HCT116 (cell line): ENCODE measurements around the gene CCDC92. TPM values are rescaled to one million over a fixed set of nuclear protein-coding genes. Genes with fewer than 3 reads are reported as not detected.

ENCODE experiments used
- ATAC-seq: fragments of 200-7000 bp; cut with Tn5 transposase; 2 replicates; pipeline ENCODE4 v1.9.1; 2020; ENCODE audit warnings: mild to moderate bottlenecking, moderate library complexity
- BruUV-seq: library from RNA; stranded (reverse); fragments of 400-500 nt; replicated peaks from 2 replicates; lab custom pipeline; 2021; lab: Mats Ljungman, UMichigan
- CTCF ChIA-PET: fragments of 300-600 bp; sonication (Branson Sonifier 250); formaldehyde crosslinking; loops from one replicate; lab custom pipeline; 2021; ENCODE audit warnings: antibody characterized with exemption; lab: Charles Lee
- POLR2A ChIA-PET: fragments of 300-600, 350-600 bp; sonication (Branson Sonifier 250); formaldehyde crosslinking; loops from one replicate; lab custom pipeline; 2021; ENCODE audit warnings: antibody characterized with exemption; lab: Charles Lee
- RAD21 ChIA-PET, 2 experiments: fragments of 300-600 bp; sonication (Branson Sonifier 250); formaldehyde crosslinking; loops; one replicate each; lab custom pipeline; 2023; ENCODE audit warnings: low total read pairs in 2 of 2; ENCODE audit not compliant: uncharacterized antibody in 2 of 2, unreplicated experiment in 2 of 2, low non-redundant PET in 1 of 2; lab: Charles Lee
- DNase-seq: peaks from one replicate; pipeline ENCODE4 v3.0.0-alpha.2; 2010; ENCODE audit warnings: low read depth, low spot score
- H2AFZ ChIP-seq: fragments of 200-600 bp; shearing (Covaris generic), sonication (generic); 2 replicates; pipeline ENCODE4 v1.6.1; 2017; ENCODE audit warnings: low read depth, mixed run types, mixed read lengths, antibody characterized with exemption, low read length; ENCODE audit not compliant: poor library complexity, severe bottlenecking
- H3K27ac ChIP-seq: 2 replicates; pipeline ENCODE4 v1.5.1; 2012; ENCODE audit warnings: low read depth, low read length
- H3K27me3 ChIP-seq: fragments of 200-600 bp; sonication (generic); 2 replicates; pipeline ENCODE4 v1.6.1; 2016; ENCODE audit warnings: mixed run types, low read length, mixed read lengths; ENCODE audit not compliant: insufficient read depth
- H3K36me3 ChIP-seq, 2 experiments: fragments of 200-500 bp in 1 of 2; fragments of 200-600 bp in 1 of 2; sonication (Bioruptor generic) in 1 of 2; sonication (generic) in 1 of 2; 2 replicates each; pipeline versions ENCODE4 v1.5.1 to v1.6.1; 2014 to 2016; ENCODE audit warnings: low read length in 2 of 2, inconsistent platforms in 1 of 2, mixed read lengths in 1 of 2, mixed run types in 1 of 2; ENCODE audit not compliant: insufficient read depth in 2 of 2, control insufficient read depth in 1 of 2
- H3K4me1 ChIP-seq, 2 experiments: fragments of 200-600 bp in 1 of 2; sonication (generic) in 1 of 2; 2 replicates each; pipeline versions ENCODE4 v1.5.1 to v1.6.1; 2012 to 2017; ENCODE audit warnings: low read length in 2 of 2, inconsistent platforms in 1 of 2, mild to moderate bottlenecking in 1 of 2, mixed read lengths in 1 of 2, mixed run types in 1 of 2, moderate library complexity in 1 of 2; ENCODE audit not compliant: insufficient read depth in 2 of 2, control insufficient read depth in 1 of 2
- H3K4me2 ChIP-seq: fragments of 200-600 bp; sonication (generic); 2 replicates; pipeline ENCODE4 v1.6.1; 2017; ENCODE audit warnings: mixed run types, low read length, mixed read lengths
- H3K4me3 ChIP-seq, 2 experiments: fragments of 200-600 bp in 1 of 2; sonication (generic) in 1 of 2; replicated peaks in 1 of 2; 2 replicates each; pipeline ENCODE4 v1.5.1; 2011 to 2016; ENCODE audit warnings: low read length in 2 of 2, control low read depth in 1 of 2, low read depth in 1 of 2, mild to moderate bottlenecking in 1 of 2, mixed read lengths in 1 of 2, mixed run types in 1 of 2
- H3K79me2 ChIP-seq: fragments of 200-600 bp; sonication (generic); 2 replicates; pipeline ENCODE4 v1.6.1; 2017; ENCODE audit warnings: mild to moderate bottlenecking, mixed run types, low read length, moderate library complexity, mixed read lengths; ENCODE audit not compliant: insufficient read depth
- H3K9ac ChIP-seq: fragments of 200-600 bp; sonication (generic); 2 replicates; pipeline ENCODE4 v1.6.1; 2016; ENCODE audit warnings: low read length, mixed read lengths
- H3K9me2 ChIP-seq: fragments of 200-600 bp; sonication (generic), shearing (Covaris generic); 2 replicates; pipeline ENCODE4 v1.6.1; 2017; ENCODE audit warnings: mixed run types, mild to moderate bottlenecking, moderate library complexity; ENCODE audit not compliant: insufficient read depth
- H3K9me3 ChIP-seq, 2 experiments: fragments of 200-500 bp in 1 of 2; fragments of 200-600 bp in 1 of 2; sonication (Bioruptor generic) in 1 of 2; sonication (generic) in 1 of 2; 2 replicates each; pipeline ENCODE4 v1.6.1; 2014 to 2017; ENCODE audit warnings: low read length in 2 of 2, mixed read lengths in 2 of 2, inconsistent platforms in 1 of 2, low read depth in 1 of 2, mild to moderate bottlenecking in 1 of 2, mixed run types in 1 of 2, moderate library complexity in 1 of 2; ENCODE audit not compliant: control insufficient read depth in 1 of 2, insufficient read depth in 1 of 2
- H4K20me1 ChIP-seq: fragments of 200-600 bp; sonication (generic), shearing (Covaris generic); 2 replicates; pipeline ENCODE4 v1.6.1; 2017; ENCODE audit warnings: mixed run types, mild to moderate bottlenecking, moderate library complexity; ENCODE audit not compliant: insufficient read depth
- ATF3 ChIP-seq: IDR thresholded peaks from 2 replicates; pipeline ENCODE4 v1.6.1; 2012
- CBX3 ChIP-seq: IDR thresholded peaks from 2 replicates; pipeline ENCODE4 v1.6.1; 2012; ENCODE audit warnings: low read depth
- CEBPB ChIP-seq: IDR thresholded peaks from 2 replicates; pipeline ENCODE4 v1.6.1; 2012; ENCODE audit warnings: low read depth
- EGR1 ChIP-seq: IDR thresholded peaks from 2 replicates; pipeline ENCODE4 v1.6.1; 2012; ENCODE audit warnings: low read depth
- ELF1 ChIP-seq: IDR thresholded peaks from 2 replicates; pipeline ENCODE4 v1.6.1; 2012; ENCODE audit warnings: low read depth, borderline replicate concordance
- EZH2 ChIP-seq: fragments of 200-600 bp; sonication (generic); IDR thresholded peaks from 2 replicates; pipeline ENCODE4 v1.6.1; 2017; ENCODE audit warnings: antibody characterized with exemption, mixed run types
- EZH2phosphoT487 ChIP-seq: fragments of 200-600 bp; IDR thresholded peaks from 2 replicates; pipeline ENCODE4 v1.6.1; 2018; ENCODE audit warnings: antibody characterized with exemption, borderline replicate concordance
- FOSL1 ChIP-seq: IDR thresholded peaks from 2 replicates; pipeline ENCODE4 v1.6.1; 2012; ENCODE audit warnings: low read depth
- JUND ChIP-seq: IDR thresholded peaks from 2 replicates; pipeline ENCODE4 v1.6.1; 2012
- MAX ChIP-seq: IDR thresholded peaks from 2 replicates; pipeline ENCODE4 v1.6.1; 2012
- POLR2A ChIP-seq: IDR thresholded peaks from 2 replicates; pipeline ENCODE4 v1.7.0; 2011; ENCODE audit warnings: borderline replicate concordance; ENCODE audit not compliant: insufficient read depth, insufficient read length; ENCODE audit errors: extremely low read depth
- RAD21 ChIP-seq: IDR thresholded peaks from 2 replicates; pipeline ENCODE4 v1.6.1; 2012; ENCODE audit warnings: low read depth, mild to moderate bottlenecking
- SIN3A ChIP-seq: IDR thresholded peaks from 2 replicates; pipeline ENCODE4 v1.6.1; 2012; ENCODE audit warnings: low read depth
- SP1 ChIP-seq: IDR thresholded peaks from 2 replicates; pipeline ENCODE4 v1.6.1; 2012; ENCODE audit warnings: low read depth
- TCF7L2 ChIP-seq: IDR thresholded peaks from 2 replicates; pipeline ENCODE4 v1.7.0; 2011; ENCODE audit warnings: borderline replicate concordance, inconsistent platforms; ENCODE audit not compliant: insufficient read depth, insufficient read length; ENCODE audit errors: extremely low read depth
- YY1 ChIP-seq: IDR thresholded peaks from 2 replicates; pipeline ENCODE4 v1.6.1; 2011; ENCODE audit warnings: low read length, low read depth, moderate library complexity, mild to moderate bottlenecking; ENCODE audit not compliant: insufficient replicate concordance; ENCODE audit errors: extremely low read depth
- ZFX ChIP-seq: fragments of 450-650 bp; IDR thresholded peaks from 2 replicates; pipeline ENCODE4 v1.6.1; 2017
- ZNF274 ChIP-seq: fragments of 200-500 bp; sonication (Bioruptor generic); IDR thresholded peaks from 2 replicates; pipeline ENCODE4 v1.6.1; 2014; ENCODE audit warnings: mild to moderate bottlenecking, low read depth, low read length, inconsistent platforms
- intact Hi-C: fragments of 100-400 bp; cut with micrococcal nuclease; formaldehyde crosslinking; loops from 2 replicates; pipeline ENCODE4 v1.10.0; 2022
- total RNA-seq: library from RNA; stranded (reverse); gene quantifications from one replicate; pipeline ENCODE4 v1.2.1, GENCODE V29; 2021; ENCODE audit not compliant: unreplicated experiment
- TF ChIP-seq, protein P1 (sequence below), 3 experiments: fragments of 200-600 bp in 1 of 3; sonication (generic) in 1 of 3; IDR thresholded peaks in 2 of 3; conservative IDR thresholded peaks in 1 of 3; 2 replicates each; pipeline ENCODE4 v1.5.1; 2012 to 2017; ENCODE audit warnings: low read depth in 2 of 3, low read length in 2 of 3, antibody characterized with exemption in 1 of 3, borderline replicate concordance in 1 of 3, control low read depth in 1 of 3, mild to moderate bottlenecking in 1 of 3, mixed read lengths in 1 of 3, mixed run types in 1 of 3, moderate library complexity in 1 of 3; ENCODE audit not compliant: insufficient read depth in 1 of 3
- TF ChIP-seq, protein P2 (sequence below): IDR thresholded peaks from 2 replicates; pipeline ENCODE4 v1.6.1; 2011; ENCODE audit warnings: mild to moderate bottlenecking, low read length, moderate library complexity; ENCODE audit not compliant: insufficient replicate concordance; ENCODE audit errors: extremely low read depth

CCDC92 gene
- total RNA-seq, 1 experiment from 2014 or later, result 9.7 TPM

DNA sequence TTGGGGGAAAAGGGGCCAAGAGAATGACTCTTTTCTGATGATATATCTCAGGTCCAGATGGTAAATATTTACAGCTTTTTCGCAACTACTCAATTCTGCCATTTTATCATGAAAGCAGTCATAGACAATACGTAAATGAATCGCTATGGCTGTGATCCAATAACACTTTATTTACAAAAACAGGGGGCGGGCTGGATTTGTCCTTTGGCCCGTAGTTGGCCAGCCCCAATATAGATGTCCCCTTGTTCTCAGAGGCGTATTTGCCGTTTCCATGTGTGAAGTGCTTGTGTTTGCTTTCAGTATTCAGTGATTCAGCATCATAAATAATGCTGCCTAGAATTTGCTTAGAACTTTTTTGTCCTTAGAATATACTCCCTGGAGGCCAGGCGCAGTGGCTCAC lies 77.2 kb downstream of the CCDC92 start:
- ChIA-PET POLR2A (no interaction called here), RAD21 (no interaction called here), CTCF (interaction anchor here (1.1 kb wide), 1 partner anchor 10 kb away, joined by 4 read pairs; no protein-coding TSS in a partner anchor)
- no peak overlapping the region for H3K4me3 ChIP-seq
- H3K4me2 ChIP-seq, result no peak overlapping the region
- TF ChIP-seq ZNF274, result no peak
- TF ChIP-seq, protein P1, sequence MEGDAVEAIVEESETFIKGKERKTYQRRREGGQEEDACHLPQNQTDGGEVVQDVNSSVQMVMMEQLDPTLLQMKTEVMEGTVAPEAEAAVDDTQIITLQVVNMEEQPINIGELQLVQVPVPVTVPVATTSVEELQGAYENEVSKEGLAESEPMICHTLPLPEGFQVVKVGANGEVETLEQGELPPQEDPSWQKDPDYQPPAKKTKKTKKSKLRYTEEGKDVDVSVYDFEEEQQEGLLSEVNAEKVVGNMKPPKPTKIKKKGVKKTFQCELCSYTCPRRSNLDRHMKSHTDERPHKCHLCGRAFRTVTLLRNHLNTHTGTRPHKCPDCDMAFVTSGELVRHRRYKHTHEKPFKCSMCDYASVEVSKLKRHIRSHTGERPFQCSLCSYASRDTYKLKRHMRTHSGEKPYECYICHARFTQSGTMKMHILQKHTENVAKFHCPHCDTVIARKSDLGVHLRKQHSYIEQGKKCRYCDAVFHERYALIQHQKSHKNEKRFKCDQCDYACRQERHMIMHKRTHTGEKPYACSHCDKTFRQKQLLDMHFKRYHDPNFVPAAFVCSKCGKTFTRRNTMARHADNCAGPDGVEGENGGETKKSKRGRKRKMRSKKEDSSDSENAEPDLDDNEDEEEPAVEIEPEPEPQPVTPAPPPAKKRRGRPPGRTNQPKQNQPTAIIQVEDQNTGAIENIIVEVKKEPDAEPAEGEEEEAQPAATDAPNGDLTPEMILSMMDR (IDR thresholded peaks at IDR 0.05 in 2 of 3, conservative IDR thresholded peaks at IDR 0.05 in 1 of 3; ENCODE audit: borderline replicate concordance in 1 of 3, insufficient read depth in 1 of 3, low read depth in 2 of 3, low read length in 2 of 3), result no peak
- TF ChIP-seq JUND, result no peak
- TF ChIP-seq EGR1, result no peak
- no peak for TF ChIP-seq YY1
- no peak for TF ChIP-seq FOSL1
- no peak for TF ChIP-seq POLR2A
- TF ChIP-seq ATF3, result no peak
- TF ChIP-seq, protein P2, sequence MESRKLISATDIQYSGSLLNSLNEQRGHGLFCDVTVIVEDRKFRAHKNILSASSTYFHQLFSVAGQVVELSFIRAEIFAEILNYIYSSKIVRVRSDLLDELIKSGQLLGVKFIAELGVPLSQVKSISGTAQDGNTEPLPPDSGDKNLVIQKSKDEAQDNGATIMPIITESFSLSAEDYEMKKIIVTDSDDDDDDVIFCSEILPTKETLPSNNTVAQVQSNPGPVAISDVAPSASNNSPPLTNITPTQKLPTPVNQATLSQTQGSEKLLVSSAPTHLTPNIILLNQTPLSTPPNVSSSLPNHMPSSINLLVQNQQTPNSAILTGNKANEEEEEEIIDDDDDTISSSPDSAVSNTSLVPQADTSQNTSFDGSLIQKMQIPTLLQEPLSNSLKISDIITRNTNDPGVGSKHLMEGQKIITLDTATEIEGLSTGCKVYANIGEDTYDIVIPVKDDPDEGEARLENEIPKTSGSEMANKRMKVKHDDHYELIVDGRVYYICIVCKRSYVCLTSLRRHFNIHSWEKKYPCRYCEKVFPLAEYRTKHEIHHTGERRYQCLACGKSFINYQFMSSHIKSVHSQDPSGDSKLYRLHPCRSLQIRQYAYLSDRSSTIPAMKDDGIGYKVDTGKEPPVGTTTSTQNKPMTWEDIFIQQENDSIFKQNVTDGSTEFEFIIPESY, result no peak
- TF ChIP-seq CBX3, result no peak
- no peak for TF ChIP-seq EZH2phosphoT487
- TF ChIP-seq ZFX, result no peak
- TF ChIP-seq SIN3A, result no peak
- TF ChIP-seq ELF1, result no peak
- no peak for TF ChIP-seq SP1
- TF ChIP-seq RAD21, result no peak
- TF ChIP-seq MAX, result no peak
- TF ChIP-seq TCF7L2, result no peak
- no peak for TF ChIP-seq CEBPB
- TF ChIP-seq EZH2, result no peak
- no peak overlapping the region for H3K9ac ChIP-seq
- peaks cover 22 to 29% of the 10 kb centered on the region in 2 experiments for H3K4me1 ChIP-seq
- no peak for ATAC-seq
- H3K9me2 ChIP-seq, result no peaks in the 10 kb centered on the region
- no peaks in the 10 kb centered on the region for H3K27me3 ChIP-seq
- intact Hi-C loops, result no loop called here
- no peak for DNase-seq
- no peak overlapping the region for H3K27ac ChIP-seq
- H3K36me3 ChIP-seq, result no peaks in the 10 kb centered on the region
- H4K20me1 ChIP-seq, result no peaks in the 10 kb centered on the region
- H3K9me3 ChIP-seq, result no peaks in the 10 kb centered on the region
- no peaks in the 10 kb centered on the region for H3K79me2 ChIP-seq
- BruUV-seq, result no TSS peak
- no peak overlapping the region for H2AFZ ChIP-seq
